Right lung (tissue), 5 donors: ENCODE measurements around the gene SARS2. TPM values are rescaled to one million over a fixed set of nuclear protein-coding genes. Genes with fewer than 3 reads are reported as not detected.

Experiments used
- DNase-seq, 2 donors: peaks; one replicate each; pipeline ENCODE4 v3.0.0-alpha.2; 2013
- polyA plus RNA-seq, 5 donors: library from polyadenylated mRNA; unstranded; fragments of 120-200 nt; gene quantifications; one replicate each; pipeline versions ENCODE4 v1.2.1 to v1.2.3, GENCODE V29; 2013; ENCODE audit warnings: inconsistent platforms in 1 of 5, low replicate concordance in 1 of 5; ENCODE audit not compliant: insufficient read length in 5 of 5, insufficient read depth in 1 of 5

Gene SARS2
- polyA plus RNA-seq, 5 donors = 28.8 to 42.3 (median 37.7) TPM

DNA sequence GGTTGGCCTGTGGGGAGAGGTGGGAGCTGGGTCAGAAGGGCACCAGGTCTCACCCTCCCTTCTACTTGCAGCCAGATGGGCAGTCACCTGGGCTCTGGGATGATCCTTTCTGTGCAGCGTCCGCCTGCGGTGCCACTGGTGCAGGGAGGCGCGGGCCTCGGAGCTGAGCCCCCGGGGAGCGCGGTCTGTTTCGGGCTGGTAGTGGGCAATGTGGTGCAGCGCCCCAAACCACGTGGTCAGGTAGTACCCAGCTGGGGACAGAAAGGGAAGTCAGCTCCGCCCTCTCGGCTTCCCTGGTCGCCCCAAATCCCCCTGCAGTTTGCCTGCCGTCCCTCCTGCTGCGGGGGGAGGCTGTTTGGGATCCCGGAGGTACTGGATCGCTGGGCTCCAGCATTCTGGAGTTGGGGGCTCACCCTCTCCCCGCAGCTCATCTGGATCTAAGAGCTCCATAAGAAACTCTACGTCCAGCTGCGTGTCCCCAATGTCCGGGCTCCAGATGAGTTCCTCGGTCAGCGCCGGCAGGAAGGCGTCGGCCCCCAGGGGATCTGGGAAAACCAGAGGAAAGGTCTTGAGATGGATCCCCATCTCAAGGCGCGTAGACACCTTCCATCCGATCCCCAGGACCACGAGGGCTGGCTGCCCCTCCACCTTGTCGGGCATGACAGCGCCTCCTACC, 61.3 kb downstream of the SARS2 start:
- no peak for DNase-seq

DNA sequence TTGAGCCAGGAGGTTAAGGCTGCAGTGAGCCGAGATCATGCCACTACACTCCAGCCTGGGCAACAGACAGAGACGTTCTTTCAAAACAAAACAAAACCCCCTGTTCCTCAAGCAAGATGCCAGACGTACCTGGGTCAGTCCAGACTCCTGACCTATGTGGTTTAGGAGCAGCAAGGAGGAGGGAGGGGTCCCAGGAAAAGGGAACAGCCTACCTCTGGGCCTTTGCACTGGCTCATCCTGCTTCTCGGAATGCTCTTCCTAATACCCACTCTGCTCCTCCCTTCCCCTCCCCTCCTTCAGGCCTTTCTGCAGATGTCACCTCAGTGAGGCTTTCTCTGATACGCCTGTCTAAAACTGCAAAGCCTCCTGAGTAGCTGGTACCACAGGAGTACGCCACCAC, 62.0 kb downstream of the SARS2 start:
- no peak for DNase-seq

GRCh38 chr19:38867171-38867780, 63.3 kb downstream of the SARS2 start:
- no peak for DNase-seq

Other genes with a start within 250 kb of the SARS2 start
- 1 to 10 TPM; 2.4 to 5.7 (median 3.6) TPM for gene CAPN12, start 186.3 kb downstream of the SARS2 start, polyA plus RNA-seq
- gene LGALS7, start 157.2 kb downstream of the SARS2 start, polyA plus RNA-seq = 1 to 10 TPM in 2 of 5 donors, under 1 TPM in 2, not detected in 1; 0.26 to 2.2 (median 1.2) TPM
- gene LGALS7B, start 141.6 kb downstream of the SARS2 start, polyA plus RNA-seq = 1 to 10 TPM in 3 of 5 donors, under 1 TPM in 1, not detected in 1; 0.71 to 1.2 (median 1.1) TPM
- gene LGALS4, start 117.8 kb downstream of the SARS2 start, polyA plus RNA-seq = 1 to 10 TPM in 4 of 5 donors, under 1 TPM in 1; 0.83 to 4.7 (median 2.5) TPM
- 100 to 1,000 TPM in 3 of 5 donors, 10 to 100 TPM in 2; 86.0 to 132 (median 117) TPM for gene ECH1, start 99.0 kb downstream of the SARS2 start, polyA plus RNA-seq
- 100 to 1,000 TPM; 370 to 435 (median 405) TPM for gene HNRNPL, start 80.8 kb downstream of the SARS2 start, polyA plus RNA-seq
- gene RINL, start 52.5 kb downstream of the SARS2 start, polyA plus RNA-seq = 1 to 10 TPM; 6.4 to 9.4 (median 8.4) TPM
- 10 to 100 TPM; 46.7 to 60.0 (median 56.8) TPM for gene SIRT2, start 31.1 kb downstream of the SARS2 start, polyA plus RNA-seq
- 10 to 100 TPM in 1 of 5 donors, 1 to 10 TPM in 4; 4.7 to 10.1 (median 5.5) TPM for gene NFKBIB, start 30.8 kb downstream of the SARS2 start, polyA plus RNA-seq
- gene CCER2, start 18.6 kb downstream of the SARS2 start, polyA plus RNA-seq = 1 to 10 TPM in 2 of 5 donors, under 1 TPM in 2, not detected in 1; 0.46 to 1.1 (median 0.80) TPM
- 10 to 100 TPM; 10.9 to 25.8 (median 15.0) TPM for gene MRPS12, start 181 bp upstream of the SARS2 start, polyA plus RNA-seq
- 10 to 100 TPM; 36.5 to 48.9 (median 44.2) TPM for gene FBXO17, start 45.0 kb upstream of the SARS2 start, polyA plus RNA-seq
- 1 to 10 TPM; 3.6 to 5.1 (median 4.1) TPM for gene FBXO27, start 101.8 kb upstream of the SARS2 start, polyA plus RNA-seq
- gene ACP7, start 153.6 kb upstream of the SARS2 start, polyA plus RNA-seq = under 1 TPM; 0.08 to 0.16 (median 0.14) TPM
- gene PAK4, start 195.0 kb upstream of the SARS2 start, polyA plus RNA-seq = 10 to 100 TPM; 32.3 to 71.0 (median 52.4) TPM